Endothelial cell of umbilical vein (primary cell): ENCODE data around the gene COL28A1. TPM values are rescaled to one million over a fixed set of nuclear protein-coding genes. Genes with fewer than 3 reads are reported as not detected.

ENCODE experiments used
- BruUV-seq: library from RNA; stranded (reverse); fragments of 400-500 nt; replicated peaks from 2 replicates; lab custom pipeline; 2021; lab: Mats Ljungman, UMichigan
- CTCF ChIA-PET: fragments of 300-600, 350-600 bp; sonication (Branson Sonifier 250); formaldehyde crosslinking; loops from one replicate; lab custom pipeline; 2021; ENCODE audit warnings: antibody characterized with exemption, inconsistent platforms; lab: Charles Lee
- POLR2A ChIA-PET: fragments of 300-600, 350-600 bp; sonication (Branson Sonifier 250); formaldehyde crosslinking; loops from one replicate; lab custom pipeline; 2021; ENCODE audit warnings: antibody characterized with exemption, inconsistent platforms; lab: Charles Lee
- DNase-seq: peaks from one replicate; pipeline ENCODE4 v3.0.0-alpha.2; 2011; ENCODE audit warnings: low read depth, low spot score
- FAIRE-seq: peaks from 2 replicates; lab custom pipeline; 2011; peaks lifted over from hg19 to GRCh38; lab: Jason Lieb, UNC
- H2AFZ ChIP-seq: 2 replicates; pipeline ENCODE4 v1.6.0; 2012; ENCODE audit warnings: low read depth, low read length, control low read depth, inconsistent platforms
- H3K27ac ChIP-seq: 2 replicates; pipeline ENCODE4 v1.5.1; 2011; ENCODE audit warnings: low read depth, mild to moderate bottlenecking, control low read depth, low read length, moderate library complexity; ENCODE audit not compliant: insufficient read depth
- H3K27me3 ChIP-seq, 2 experiments: 2 replicates each; pipeline versions ENCODE4 v1.6.0 to v1.6.1; 2011; ENCODE audit warnings: low read length in 2 of 2, mixed read lengths in 1 of 2; ENCODE audit not compliant: control insufficient read depth in 2 of 2, insufficient read depth in 2 of 2
- H3K36me3 ChIP-seq, 2 experiments: 2 replicates in 1 of 2; 3 replicates in 1 of 2; pipeline ENCODE4 v1.5.1; 2011; ENCODE audit warnings: low read length in 2 of 2, mild to moderate bottlenecking in 1 of 2, moderate library complexity in 1 of 2; ENCODE audit not compliant: control insufficient read depth in 2 of 2, insufficient read depth in 2 of 2; ENCODE audit errors: extremely low read depth in 1 of 2
- H3K4me1 ChIP-seq: 3 replicates; pipeline ENCODE4 v1.5.1; 2011; ENCODE audit warnings: mild to moderate bottlenecking, low read length; ENCODE audit not compliant: control insufficient read depth, insufficient read depth; ENCODE audit errors: extremely low read depth
- H3K4me2 ChIP-seq: 2 replicates; pipeline ENCODE4 v1.6.1; 2011; ENCODE audit warnings: low read length, control low read depth, mixed read lengths; ENCODE audit not compliant: insufficient read depth
- H3K4me3 ChIP-seq, 3 experiments: fragments of 200-600 bp in 1 of 3; sonication (generic), shearing (Covaris generic) in 1 of 3; replicated peaks in 1 of 3; 2 replicates each; pipeline ENCODE4 v1.5.1; 2011 to 2016; ENCODE audit warnings: control low read depth in 3 of 3, low read length in 3 of 3, mild to moderate bottlenecking in 2 of 3, inconsistent platforms in 1 of 3, low read depth in 1 of 3, moderate library complexity in 1 of 3; ENCODE audit not compliant: insufficient read depth in 1 of 3
- H3K79me2 ChIP-seq: 2 replicates; pipeline ENCODE4 v1.6.0; 2012; ENCODE audit warnings: low read length, inconsistent platforms; ENCODE audit not compliant: control insufficient read depth, insufficient read depth
- H3K9ac ChIP-seq: replicated peaks from 2 replicates; pipeline ENCODE3; 2011; ENCODE audit warnings: low read length, control low read depth; ENCODE audit not compliant: insufficient read depth; ENCODE audit errors: extremely low read depth
- H3K9me1 ChIP-seq: replicated peaks from 3 replicates; pipeline ENCODE4 v1.6.0; 2011; ENCODE audit warnings: mild to moderate bottlenecking, low read length; ENCODE audit not compliant: control insufficient read depth, insufficient read depth; ENCODE audit errors: extremely low read depth
- H3K9me3 ChIP-seq: replicated peaks from 2 replicates; pipeline ENCODE4 v1.5.1; 2012; ENCODE audit warnings: low read length, inconsistent platforms; ENCODE audit not compliant: control insufficient read depth, insufficient read depth
- H4K20me1 ChIP-seq: replicated peaks from 2 replicates; pipeline ENCODE3; 2011; ENCODE audit warnings: mild to moderate bottlenecking, low read length; ENCODE audit not compliant: control insufficient read depth, insufficient read depth; ENCODE audit errors: extremely low read depth
- EZH2 ChIP-seq: IDR thresholded peaks from 2 replicates; pipeline ENCODE4 v1.6.1; 2012; ENCODE audit warnings: borderline replicate concordance, low read depth, mild to moderate bottlenecking, moderate library complexity, low read length, inconsistent platforms; ENCODE audit not compliant: severe bottlenecking
- FOS ChIP-seq: IDR thresholded peaks from 2 replicates; pipeline ENCODE4 v1.6.1; 2011; ENCODE audit warnings: mild to moderate bottlenecking, low read length, moderate library complexity, borderline replicate concordance; ENCODE audit not compliant: insufficient read depth
- GATA2 ChIP-seq: IDR thresholded peaks from 2 replicates; pipeline ENCODE4 v1.7.0; 2011; ENCODE audit warnings: low read depth, mild to moderate bottlenecking, moderate library complexity, mixed read lengths, low read length; ENCODE audit not compliant: insufficient read length, insufficient read depth
- JUN ChIP-seq: IDR thresholded peaks from 2 replicates; pipeline ENCODE4 v1.6.1; 2011; ENCODE audit warnings: borderline replicate concordance, low read depth; ENCODE audit not compliant: insufficient read length, insufficient read depth
- MYC ChIP-seq: IDR thresholded peaks from one replicate; pipeline ENCODE4 v1.6.1; 2011; ENCODE audit warnings: mild to moderate bottlenecking, low read depth, low read length
- POLR2A ChIP-seq: IDR thresholded peaks from 2 replicates; pipeline ENCODE4 v1.6.1; 2012; ENCODE audit warnings: low read depth, mild to moderate bottlenecking, control low read depth, low read length
- POLR2AphosphoS5 ChIP-seq: IDR thresholded peaks from 2 replicates; pipeline ENCODE4 v1.6.1; 2012; ENCODE audit warnings: low read depth, mild to moderate bottlenecking, control low read depth, low read length, moderate library complexity; ENCODE audit not compliant: insufficient read depth
- dilution Hi-C: fragments of 300-500 bp; cut with MboI; formaldehyde crosslinking; loops from one replicate; pipeline ENCODE4 v1.15.0; 2019; ENCODE audit warnings: low sequenced_read_pairs; ENCODE audit not compliant: extremely low pct_ligation_motif_present
- intact Hi-C: fragments of 100-400 bp; cut with micrococcal nuclease; formaldehyde crosslinking; loops from one replicate; pipeline ENCODE4 v1.10.0; 2022
- polyA plus RNA-seq, 4 experiments: library from polyadenylated mRNA; depleted of rRNA in 3 of 4; stranded (reverse) in 3 of 4; unstranded in 1 of 4; fragments of >200 nt; gene quantifications; 2 replicates each; pipeline versions ENCODE4 v1.2.1 to v1.2.3, GENCODE V29; 2011 to 2012; ENCODE audit warnings: missing spikeins in 1 of 4
- total RNA-seq: library from RNA; stranded (reverse); gene quantifications from 2 replicates; pipeline ENCODE4 v1.2.3, GENCODE V29; 2021
- TF ChIP-seq, protein P1 (sequence below): IDR thresholded peaks from 2 replicates; pipeline ENCODE4 v1.6.1; 2011; ENCODE audit not compliant: insufficient read depth, insufficient read length
- TF ChIP-seq, protein P2 (sequence below), 2 donors: IDR thresholded peaks; 1 replicate in 1 of 2; 2 replicates in 1 of 2; pipeline ENCODE4 v1.5.1; 2011; ENCODE audit warnings: low read length in 2 of 2, mild to moderate bottlenecking in 2 of 2, moderate library complexity in 2 of 2, control low read depth in 1 of 2, inconsistent platforms in 1 of 2, low read depth in 1 of 2; ENCODE audit not compliant: insufficient read depth in 1 of 2; ENCODE audit errors: extremely low read depth in 1 of 2

The COL28A1 gene
- total and polyA plus RNA-seq, 2 donors (not counting 3 experiments of a cell fraction or from before 2014, with no cell fraction given): not detected

DNA sequence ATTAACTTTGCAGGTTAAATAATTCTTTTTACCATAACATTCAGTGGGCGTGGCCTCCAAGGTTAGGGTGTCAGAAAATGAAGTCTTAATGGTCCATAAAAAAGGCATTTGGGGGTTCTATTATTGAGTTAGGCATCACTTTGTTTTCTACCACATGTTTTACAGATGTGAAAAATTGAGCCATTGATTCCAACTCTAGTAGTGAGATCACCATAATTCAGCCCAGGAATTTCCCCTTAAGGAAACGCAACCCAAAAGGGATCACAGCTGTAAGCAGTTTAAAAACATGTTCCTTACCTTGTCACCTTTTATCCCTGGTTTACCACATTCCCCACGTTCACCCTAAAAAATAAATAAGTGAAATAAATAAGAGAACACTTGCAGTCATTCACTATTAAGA is 24.9 kb downstream of the COL28A1 start:
- Histone ChIP-seq H3K9me3 (no peaks in the 10 kb centered on the region), H3K79me2 (no peaks in the 10 kb centered on the region), H3K9ac (no peak overlapping the region), H2AFZ (no peak overlapping the region), H3K4me3 (no peak overlapping the region), H3K4me1 (no peaks in the 10 kb centered on the region), H4K20me1 (no peaks in the 10 kb centered on the region), H3K27me3 (no peaks in the 10 kb centered on the region), H3K27ac (no peak overlapping the region), H3K4me2 (no peak overlapping the region), H3K36me3 (no peaks in the 10 kb centered on the region), H3K9me1 (no peaks in the 10 kb centered on the region)
- ChIA-PET POLR2A (no interaction called here), CTCF (no interaction called here)
- dilution Hi-C loops (no loop called here), intact Hi-C loops (no loop called here)
- no peak for TF ChIP-seq JUN
- TF ChIP-seq, protein P1, sequence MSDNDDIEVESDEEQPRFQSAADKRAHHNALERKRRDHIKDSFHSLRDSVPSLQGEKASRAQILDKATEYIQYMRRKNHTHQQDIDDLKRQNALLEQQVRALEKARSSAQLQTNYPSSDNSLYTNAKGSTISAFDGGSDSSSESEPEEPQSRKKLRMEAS: no peak
- no peak for TF ChIP-seq FOS
- no peak for TF ChIP-seq GATA2
- TF ChIP-seq POLR2A: no peak
- no peak for TF ChIP-seq MYC
- no peak for TF ChIP-seq EZH2
- TF ChIP-seq POLR2AphosphoS5: no peak
- TF ChIP-seq, protein P2, sequence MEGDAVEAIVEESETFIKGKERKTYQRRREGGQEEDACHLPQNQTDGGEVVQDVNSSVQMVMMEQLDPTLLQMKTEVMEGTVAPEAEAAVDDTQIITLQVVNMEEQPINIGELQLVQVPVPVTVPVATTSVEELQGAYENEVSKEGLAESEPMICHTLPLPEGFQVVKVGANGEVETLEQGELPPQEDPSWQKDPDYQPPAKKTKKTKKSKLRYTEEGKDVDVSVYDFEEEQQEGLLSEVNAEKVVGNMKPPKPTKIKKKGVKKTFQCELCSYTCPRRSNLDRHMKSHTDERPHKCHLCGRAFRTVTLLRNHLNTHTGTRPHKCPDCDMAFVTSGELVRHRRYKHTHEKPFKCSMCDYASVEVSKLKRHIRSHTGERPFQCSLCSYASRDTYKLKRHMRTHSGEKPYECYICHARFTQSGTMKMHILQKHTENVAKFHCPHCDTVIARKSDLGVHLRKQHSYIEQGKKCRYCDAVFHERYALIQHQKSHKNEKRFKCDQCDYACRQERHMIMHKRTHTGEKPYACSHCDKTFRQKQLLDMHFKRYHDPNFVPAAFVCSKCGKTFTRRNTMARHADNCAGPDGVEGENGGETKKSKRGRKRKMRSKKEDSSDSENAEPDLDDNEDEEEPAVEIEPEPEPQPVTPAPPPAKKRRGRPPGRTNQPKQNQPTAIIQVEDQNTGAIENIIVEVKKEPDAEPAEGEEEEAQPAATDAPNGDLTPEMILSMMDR (IDR thresholded peaks at IDR 0.05; ENCODE audit: extremely low read depth in 1 of 2, insufficient read depth in 1 of 2, low read depth in 1 of 2, low read length in 2 of 2): no peak
- no TSS peak for BruUV-seq
- no peak for DNase-seq
- no peak for FAIRE-seq
